ENCODE measurements around the gene SPARC.
A peak's percentile ranks its signal among the peaks of the same experiment; 100 is the strongest.

The SPARC gene

GRCh38 chr5:151659001-151659754 lies 27.5 kb downstream of the SPARC start:
- H3K23ac ChIP-seq (ENCODE audit: low read length) = no peak overlapping the region
- H3K4me3 ChIP-seq (ENCODE audit: low read depth, low read length) = no peak overlapping the region
- no peak overlapping the region for H3K18ac ChIP-seq (ENCODE audit: low read length)
- H3K4ac ChIP-seq (ENCODE audit: low read depth, low read length) = no peak overlapping the region
- H3K27me3 ChIP-seq (ENCODE audit: insufficient read depth, low read length) = no peaks in the 10 kb centered on the region
- no peak overlapping the region for H4K91ac ChIP-seq (ENCODE audit: low read depth, low read length)
- peaks cover 13 to 24% of the 10 kb centered on the region in 2 experiments for H3K36me3 ChIP-seq (ENCODE audit: control insufficient read depth in 1 of 2, insufficient read depth in 2 of 2, low read length in 2 of 2)
- H2BK12ac ChIP-seq (ENCODE audit: low read length) = peak overlapping the region; percentile 26
- H3K79me1 ChIP-seq (ENCODE audit: low read length) = no peaks in the 10 kb centered on the region
- no CpG with 5 or more reads among the region's 10 CpGs for WGBS (ENCODE audit: extremely low coverage, insufficient coverage, insufficient read length)
- H3K4me1 ChIP-seq (ENCODE audit: control insufficient read depth in 1 of 2, insufficient read depth in 2 of 2, low read length in 2 of 2) = peaks cover 0 to 4% of the 10 kb centered on the region in 2 experiments
- no peak overlapping the region for H3K9ac ChIP-seq (ENCODE audit: low read length)
- H3K79me2 ChIP-seq (ENCODE audit: control insufficient read depth, insufficient read depth, low read length, poor library complexity) = no peaks in the 10 kb centered on the region
- DNase-seq = peak; percentile 78 to 89
- H3K4me2 ChIP-seq (ENCODE audit: low read length) = peak overlapping the region; percentile 28
- no peak overlapping the region for H2AFZ ChIP-seq (ENCODE audit: insufficient read depth, low read length, poor library complexity)
- no peak overlapping the region for H3K14ac ChIP-seq (ENCODE audit: low read length)
- H3K9me3 ChIP-seq (ENCODE audit: insufficient read depth, low read depth, low read length) = no peaks in the 10 kb centered on the region
- no peak overlapping the region for H2BK120ac ChIP-seq (ENCODE audit: insufficient read depth, low read length, poor library complexity)
- H4K8ac ChIP-seq (ENCODE audit: low read depth, low read length) = no peak overlapping the region
- no peak overlapping the region for H2AK5ac ChIP-seq (ENCODE audit: low read length)
- H3K27ac ChIP-seq (ENCODE audit: low read depth, low read length) = peak overlapping the region; percentile 19
- H2BK5ac ChIP-seq (ENCODE audit: low read depth, low read length, poor library complexity) = no peak overlapping the region
- H4K12ac ChIP-seq (ENCODE audit: low read depth, low read length) = no peak overlapping the region

- no peak overlapping the region for H2AK5ac ChIP-seq (ENCODE audit: low read length)
- no peak overlapping the region for H3K23ac ChIP-seq (ENCODE audit: low read length)
- H2BK12ac ChIP-seq (ENCODE audit: low read length) = no peak overlapping the region
- no peak overlapping the region for H4K91ac ChIP-seq (ENCODE audit: low read depth, low read length)
- no peak overlapping the region for H3K4me2 ChIP-seq (ENCODE audit: low read length)
- no peaks in the 10 kb centered on the region for H3K9me3 ChIP-seq (ENCODE audit: insufficient read depth, low read depth, low read length)
- no peak overlapping the region for H3K18ac ChIP-seq (ENCODE audit: low read length)
- H2BK5ac ChIP-seq (ENCODE audit: low read depth, low read length, poor library complexity) = no peak overlapping the region
- no peak overlapping the region for H3K27ac ChIP-seq (ENCODE audit: low read depth, low read length)
- H2AFZ ChIP-seq (ENCODE audit: insufficient read depth, low read length, poor library complexity) = no peak overlapping the region
- H3K79me1 ChIP-seq (ENCODE audit: low read length) = no peaks in the 10 kb centered on the region
- peaks cover 0 to 4% of the 10 kb centered on the region in 2 experiments for H3K36me3 ChIP-seq (ENCODE audit: control insufficient read depth in 1 of 2, insufficient read depth in 2 of 2, low read length in 2 of 2)
- no peaks in the 10 kb centered on the region for H3K79me2 ChIP-seq (ENCODE audit: control insufficient read depth, insufficient read depth, low read length, poor library complexity)
- no peak overlapping the region for H3K9ac ChIP-seq (ENCODE audit: low read length)
- no peak overlapping the region for H4K8ac ChIP-seq (ENCODE audit: low read depth, low read length)
- peaks cover 0 to 4% of the 10 kb centered on the region in 2 experiments for H3K4me1 ChIP-seq (ENCODE audit: control insufficient read depth in 1 of 2, insufficient read depth in 2 of 2, low read length in 2 of 2)
- WGBS (ENCODE audit: extremely low coverage, insufficient coverage, insufficient read length) = no CpG with 5 or more reads among the region's 1 CpG
- no peak overlapping the region for H3K4ac ChIP-seq (ENCODE audit: low read depth, low read length)
- no peaks in the 10 kb centered on the region for H3K27me3 ChIP-seq (ENCODE audit: insufficient read depth, low read length)
- no peak for DNase-seq
- H4K12ac ChIP-seq (ENCODE audit: low read depth, low read length) = no peak overlapping the region
- no peak overlapping the region for H3K4me3 ChIP-seq (ENCODE audit: low read depth, low read length)
- no peak overlapping the region for H2BK120ac ChIP-seq (ENCODE audit: insufficient read depth, low read length, poor library complexity)
- no peak overlapping the region for H3K14ac ChIP-seq (ENCODE audit: low read length)
Observed at GRCh38 chr5:151657114-151657513, 29.6 kb downstream of the SPARC start.

GRCh38 chr5:151656311-151656710 lies 30.4 kb downstream of the SPARC start:
- Histone ChIP-seq H3K27me3 (ENCODE audit: insufficient read depth, low read length) (no peaks in the 10 kb centered on the region), H3K18ac (ENCODE audit: low read length) (no peak overlapping the region), H3K27ac (ENCODE audit: low read depth, low read length) (no peak overlapping the region), H3K4me2 (ENCODE audit: low read length) (no peak overlapping the region), H3K4me1 (ENCODE audit: control insufficient read depth in 1 of 2, insufficient read depth in 2 of 2, low read length in 2 of 2) (peaks cover 0 to 4% of the 10 kb centered on the region in 2 experiments), H3K36me3 (ENCODE audit: control insufficient read depth in 1 of 2, insufficient read depth in 2 of 2, low read length in 2 of 2) (no peaks in the 10 kb centered on the region), H4K12ac (ENCODE audit: low read depth, low read length) (no peak overlapping the region), H4K91ac (ENCODE audit: low read depth, low read length) (no peak overlapping the region), H4K8ac (ENCODE audit: low read depth, low read length) (no peak overlapping the region), H2BK120ac (ENCODE audit: insufficient read depth, low read length, poor library complexity) (no peak overlapping the region), H3K4ac (ENCODE audit: low read depth, low read length) (no peak overlapping the region), H2BK12ac (ENCODE audit: low read length) (no peak overlapping the region), H3K9ac (ENCODE audit: low read length) (no peak overlapping the region), H3K4me3 (ENCODE audit: low read depth, low read length) (no peak overlapping the region), H2AK5ac (ENCODE audit: low read length) (no peak overlapping the region), H2AFZ (ENCODE audit: insufficient read depth, low read length, poor library complexity) (no peak overlapping the region), H3K9me3 (ENCODE audit: insufficient read depth, low read depth, low read length) (no peaks in the 10 kb centered on the region), H3K14ac (ENCODE audit: low read length) (no peak overlapping the region), H3K79me2 (ENCODE audit: control insufficient read depth, insufficient read depth, low read length, poor library complexity) (no peaks in the 10 kb centered on the region), H2BK5ac (ENCODE audit: low read depth, low read length, poor library complexity) (no peak overlapping the region), H3K23ac (ENCODE audit: low read length) (no peak overlapping the region), H3K79me1 (ENCODE audit: low read length) (no peaks in the 10 kb centered on the region)
- DNase-seq = no peak
- WGBS (ENCODE audit: extremely low coverage, insufficient coverage, insufficient read length) = no CpG with 5 or more reads among the region's 4 CpGs

- no peaks in the 10 kb centered on the region for H3K36me3 ChIP-seq (ENCODE audit: control insufficient read depth in 1 of 2, insufficient read depth in 2 of 2, low read length in 2 of 2)
- no peak overlapping the region for H4K12ac ChIP-seq (ENCODE audit: low read depth, low read length)
- no peak overlapping the region for H3K9ac ChIP-seq (ENCODE audit: low read length)
- H3K79me1 ChIP-seq (ENCODE audit: low read length) = no peaks in the 10 kb centered on the region
- H3K27me3 ChIP-seq (ENCODE audit: insufficient read depth, low read length) = no peaks in the 10 kb centered on the region
- no peaks in the 10 kb centered on the region for H3K79me2 ChIP-seq (ENCODE audit: control insufficient read depth, insufficient read depth, low read length, poor library complexity)
- H4K91ac ChIP-seq (ENCODE audit: low read depth, low read length) = no peak overlapping the region
- H3K14ac ChIP-seq (ENCODE audit: low read length) = no peak overlapping the region
- peaks cover 0 to 8% of the 10 kb centered on the region in 2 experiments for H3K4me1 ChIP-seq (ENCODE audit: control insufficient read depth in 1 of 2, insufficient read depth in 2 of 2, low read length in 2 of 2)
- H2BK12ac ChIP-seq (ENCODE audit: low read length) = no peak overlapping the region
- no peak overlapping the region for H4K8ac ChIP-seq (ENCODE audit: low read depth, low read length)
- no peak overlapping the region for H3K18ac ChIP-seq (ENCODE audit: low read length)
- peak; percentile 83 to 93 for DNase-seq
- no peak overlapping the region for H2AFZ ChIP-seq (ENCODE audit: insufficient read depth, low read length, poor library complexity)
- no peak overlapping the region for H3K4me3 ChIP-seq (ENCODE audit: low read depth, low read length)
- H2BK120ac ChIP-seq (ENCODE audit: insufficient read depth, low read length, poor library complexity) = no peak overlapping the region
- no peak overlapping the region for H3K23ac ChIP-seq (ENCODE audit: low read length)
- H2AK5ac ChIP-seq (ENCODE audit: low read length) = no peak overlapping the region
- H3K27ac ChIP-seq (ENCODE audit: low read depth, low read length) = no peak overlapping the region
- no peak overlapping the region for H2BK5ac ChIP-seq (ENCODE audit: low read depth, low read length, poor library complexity)
- no peaks in the 10 kb centered on the region for H3K9me3 ChIP-seq (ENCODE audit: insufficient read depth, low read depth, low read length)
- no peak overlapping the region for H3K4me2 ChIP-seq (ENCODE audit: low read length)
- H3K4ac ChIP-seq (ENCODE audit: low read depth, low read length) = no peak overlapping the region
- no CpG with 5 or more reads among the region's 6 CpGs for WGBS (ENCODE audit: extremely low coverage, insufficient coverage, insufficient read length)
Observed at GRCh38 chr5:151651997-151652645, 34.6 kb downstream of the SPARC start.

All from trophoblast cell (in vitro differentiated cells and primary cell).